HG03064 (cell line): ENCODE results near the gene KCNJ10.

Experiments
- ATAC-seq: cut with Tn5 transposase; IDR thresholded peaks from one replicate; pipeline ENCODE4 v1.9.1; 2021; ENCODE audit warnings: low read depth; ENCODE audit not compliant: unreplicated experiment

The KCNJ10 gene

GRCh38 chr1:160030657-160031364, 39.1 kb downstream of the KCNJ10 start:
- ATAC-seq = peak; percentile 11

- ATAC-seq = no peak
These were observed 41.5 kb downstream of the KCNJ10 start for GRCh38 chr1:160028426-160028825.

DNA sequence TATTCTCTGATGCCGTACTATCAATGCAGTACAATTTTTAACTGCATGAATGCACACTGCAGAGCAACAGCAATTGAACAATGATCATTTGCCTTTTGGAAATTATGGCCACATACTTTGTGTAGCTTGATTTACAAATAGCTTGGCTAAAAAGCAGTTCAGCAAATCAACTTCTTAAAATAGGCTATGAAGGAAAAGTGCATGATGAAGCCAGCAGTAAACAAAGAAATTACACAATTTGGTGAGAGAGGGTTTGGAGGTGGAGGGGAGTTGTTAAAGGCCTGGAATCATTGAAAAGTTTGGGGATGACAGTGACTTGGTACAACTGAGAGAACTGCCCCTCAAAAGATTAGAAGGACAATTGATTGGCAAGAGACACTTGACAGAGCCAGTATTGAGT, 44.6 kb downstream of the KCNJ10 start:
- ATAC-seq = no peak

DNA sequence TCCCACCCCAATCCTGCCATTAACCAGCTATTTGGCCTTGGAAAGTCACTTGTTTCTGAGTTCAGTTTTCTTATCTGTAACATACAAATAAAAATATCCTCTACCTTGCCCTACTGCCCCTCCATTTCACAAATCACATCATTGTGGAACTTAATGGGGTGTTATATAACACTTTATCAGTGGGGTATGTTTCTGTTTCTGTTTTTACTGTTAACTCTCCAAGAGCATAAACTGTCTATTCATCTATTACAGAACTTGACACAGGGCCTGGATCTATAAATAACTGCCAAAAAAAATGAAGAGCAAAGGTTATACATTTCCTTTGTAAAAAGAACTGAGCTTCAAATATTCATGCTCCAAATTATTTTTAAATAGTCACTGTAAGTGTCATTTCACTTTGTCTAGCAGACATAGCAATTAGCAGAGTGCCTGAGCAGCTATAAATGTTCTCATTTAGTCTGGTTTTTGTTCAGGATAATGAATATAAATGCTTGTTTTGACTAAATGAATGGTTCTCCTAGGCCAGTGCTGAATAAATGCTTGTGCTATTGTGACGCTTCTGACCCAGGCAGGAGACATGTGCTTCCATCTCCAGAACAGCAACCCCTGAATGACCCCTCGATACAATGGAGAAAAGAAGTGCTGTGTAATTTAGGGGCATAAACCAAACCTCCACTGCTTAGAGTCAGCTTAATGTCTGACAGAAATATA, 45.6 kb downstream of the KCNJ10 start:
- ATAC-seq = no peak

DNA sequence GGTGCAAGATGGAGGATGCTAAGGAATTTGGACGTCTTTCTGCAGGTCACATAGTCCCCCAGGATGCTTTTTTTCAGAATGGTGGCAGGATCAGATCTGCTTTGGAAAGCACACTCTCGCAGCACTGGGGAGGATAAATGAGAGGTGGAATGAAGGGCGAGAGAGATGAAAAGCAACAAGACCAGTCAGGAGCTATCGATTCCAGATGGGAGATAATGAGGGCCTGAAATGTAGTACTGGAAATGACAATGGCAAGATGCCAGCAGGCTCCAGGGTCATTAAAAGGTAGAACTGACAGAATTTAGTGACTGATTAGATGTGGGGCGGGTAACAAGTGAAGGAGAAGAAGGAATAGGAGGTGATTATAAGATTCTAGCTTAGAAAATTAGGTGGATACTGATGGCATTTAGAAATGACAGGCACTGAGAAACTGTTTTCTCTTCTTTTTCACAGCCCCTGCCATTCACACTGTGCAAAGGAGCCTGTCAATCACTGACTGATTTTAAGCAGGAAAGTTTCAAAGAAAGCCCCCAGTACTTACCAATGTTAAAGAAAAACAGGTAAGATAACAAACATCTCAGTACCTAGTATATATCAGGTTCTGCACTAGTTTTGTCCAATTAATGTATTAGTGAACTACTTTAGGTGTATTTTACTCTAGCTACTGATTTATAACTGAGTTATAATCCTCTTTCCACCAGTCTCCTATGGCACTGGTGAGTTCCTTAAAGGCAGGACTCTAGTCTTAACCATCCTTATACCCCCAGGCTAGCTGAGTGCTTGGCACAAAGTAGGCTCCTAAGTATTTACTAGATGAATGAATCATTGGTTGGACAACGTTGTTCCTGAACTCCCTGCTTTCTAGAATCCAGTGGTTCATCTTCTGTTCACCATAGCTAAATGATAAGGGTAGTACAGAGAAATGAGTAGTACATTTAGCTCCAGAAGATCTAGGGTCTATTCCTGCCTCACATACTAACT, 47.3 kb downstream of the KCNJ10 start:
- no peak for ATAC-seq

- no peak for ATAC-seq
These were observed 48.4 kb downstream of the KCNJ10 start for GRCh38 chr1:160021376-160022074.

DNA sequence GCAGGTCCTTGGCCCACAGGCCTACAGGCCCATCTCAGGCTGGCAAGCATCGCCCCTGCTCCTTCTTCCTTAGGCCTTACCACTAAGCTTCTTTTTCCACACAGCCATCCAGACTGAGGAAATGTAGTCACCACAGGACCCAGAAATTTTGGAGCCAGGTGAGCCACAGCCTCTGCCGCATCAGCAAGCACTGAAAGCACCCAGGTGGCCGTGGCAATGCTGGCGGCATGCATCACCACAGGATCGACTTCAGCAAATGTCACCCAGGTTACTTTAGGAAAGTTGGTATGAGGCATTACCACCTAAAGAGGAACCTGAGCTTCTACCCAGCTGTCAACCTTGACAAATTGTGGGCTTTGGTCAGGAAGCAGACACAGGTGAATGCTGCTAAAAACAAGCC, 49.8 kb downstream of the KCNJ10 start:
- no peak for ATAC-seq

DNA sequence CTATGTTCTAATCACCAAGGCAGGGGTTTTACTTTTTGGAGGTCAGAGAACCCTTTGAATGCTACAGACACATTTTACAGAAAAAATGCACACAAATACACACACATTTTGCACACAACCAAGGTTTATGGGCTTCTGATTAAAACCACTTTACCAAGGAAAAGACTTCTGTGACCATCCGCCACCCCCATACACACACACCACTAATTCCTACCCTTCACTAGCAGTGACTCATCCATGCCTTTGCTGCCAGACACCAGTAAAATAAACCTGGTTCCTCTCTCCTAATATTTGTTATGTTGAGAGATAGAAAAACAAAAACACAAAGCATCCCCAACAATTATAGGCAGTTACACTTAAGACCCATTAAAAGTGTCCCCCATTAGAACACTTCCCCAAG, 51.1 kb downstream of the KCNJ10 start:
- ATAC-seq = no peak

DNA sequence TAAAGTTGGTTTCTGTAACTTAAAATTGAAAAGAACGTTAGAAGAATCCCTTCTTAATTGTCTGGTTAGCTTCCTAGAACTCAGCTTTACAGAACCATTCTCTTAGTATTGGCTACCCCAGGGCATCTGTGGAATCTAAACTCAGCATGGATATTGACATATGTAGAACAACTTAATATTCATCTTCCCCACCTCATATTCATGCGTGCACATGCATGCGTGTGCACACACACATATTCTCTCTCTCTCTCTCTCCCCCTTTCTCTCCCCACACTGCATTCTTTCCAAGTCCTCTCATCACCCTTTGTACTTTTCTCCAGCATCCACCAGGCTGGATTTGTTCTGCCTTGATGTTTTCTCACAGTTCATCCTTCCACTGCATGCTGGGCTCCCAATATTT, 51.6 kb downstream of the KCNJ10 start:
- ATAC-seq = no peak

- no peak for ATAC-seq
These were observed 52.4 kb downstream of the KCNJ10 start for GRCh38 chr1:160017592-160017991.

DNA sequence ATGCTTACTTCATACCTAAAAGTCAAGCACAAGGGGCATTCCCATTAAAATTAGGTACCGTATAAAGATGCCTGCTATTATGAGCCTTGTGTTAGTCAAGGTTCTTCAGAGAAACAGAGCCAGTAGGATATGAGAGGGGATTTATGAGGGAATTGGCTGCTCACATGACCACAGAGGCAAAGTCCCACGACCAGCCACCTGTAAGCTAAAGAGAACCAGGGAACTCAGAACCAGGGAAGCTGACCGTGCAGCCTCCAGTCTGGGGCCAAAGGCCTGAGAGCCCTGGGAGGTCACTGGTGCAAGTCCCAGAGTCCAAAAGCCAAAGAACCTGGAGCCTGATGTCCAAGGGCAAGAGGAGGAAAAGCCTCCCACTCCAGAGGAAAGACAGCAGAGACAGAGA, 58.2 kb downstream of the KCNJ10 start:
- no peak for ATAC-seq

DNA sequence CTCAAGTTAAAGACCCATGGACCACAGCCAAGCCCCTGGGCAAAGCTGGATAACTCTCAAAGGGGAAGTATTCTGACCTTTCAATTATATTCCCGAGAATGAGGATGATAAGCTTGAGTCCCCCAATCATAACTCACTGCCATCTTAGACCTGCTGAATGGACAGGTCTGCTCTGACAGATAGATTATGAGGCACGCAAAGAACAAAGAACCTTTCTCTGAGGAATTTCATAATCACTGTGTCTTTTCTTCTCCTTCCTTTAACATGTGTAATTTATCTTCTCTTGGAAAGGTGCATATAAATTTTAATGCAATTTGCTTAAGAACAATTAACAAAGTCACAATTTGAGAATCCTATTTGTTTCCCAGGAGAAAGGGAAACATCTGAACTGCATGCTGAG, 60.2 kb downstream of the KCNJ10 start:
- ATAC-seq = no peak

GRCh38 chr1:160009081-160009480, 60.9 kb downstream of the KCNJ10 start:
- no peak for ATAC-seq

- ATAC-seq = no peak
These were observed 62.3 kb downstream of the KCNJ10 start for GRCh38 chr1:160007577-160008200.

GRCh38 chr1:160006312-160006940, 63.5 kb downstream of the KCNJ10 start:
- ATAC-seq = no peak

DNA sequence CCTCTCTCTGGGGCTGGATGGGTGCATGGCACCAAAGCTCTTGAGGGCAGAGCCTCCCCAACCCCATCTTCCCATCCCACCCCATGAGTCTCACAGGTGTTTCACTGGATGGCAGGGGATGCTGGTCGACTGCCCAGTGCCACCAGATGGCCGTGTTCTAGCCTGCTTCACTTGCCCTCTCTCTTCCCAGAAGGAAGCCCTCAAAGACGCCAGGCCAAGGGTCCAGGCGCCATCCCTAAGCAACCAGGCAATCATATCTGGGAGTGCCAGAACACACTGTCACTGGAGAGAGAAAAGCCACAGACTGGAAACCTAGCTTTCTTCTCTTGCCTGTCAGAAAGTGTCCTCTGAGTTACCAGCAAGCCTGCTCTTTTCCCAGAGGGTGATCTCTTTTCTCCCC, 64.9 kb downstream of the KCNJ10 start:
- no peak for ATAC-seq

- no peak for ATAC-seq
These were observed 65.5 kb downstream of the KCNJ10 start for GRCh38 chr1:160004425-160004824.

GRCh38 chr1:160004001-160004400, 66.0 kb downstream of the KCNJ10 start:
- ATAC-seq = no peak

GRCh38 chr1:160001440-160001839, 68.5 kb downstream of the KCNJ10 start:
- ATAC-seq = no peak

DNA sequence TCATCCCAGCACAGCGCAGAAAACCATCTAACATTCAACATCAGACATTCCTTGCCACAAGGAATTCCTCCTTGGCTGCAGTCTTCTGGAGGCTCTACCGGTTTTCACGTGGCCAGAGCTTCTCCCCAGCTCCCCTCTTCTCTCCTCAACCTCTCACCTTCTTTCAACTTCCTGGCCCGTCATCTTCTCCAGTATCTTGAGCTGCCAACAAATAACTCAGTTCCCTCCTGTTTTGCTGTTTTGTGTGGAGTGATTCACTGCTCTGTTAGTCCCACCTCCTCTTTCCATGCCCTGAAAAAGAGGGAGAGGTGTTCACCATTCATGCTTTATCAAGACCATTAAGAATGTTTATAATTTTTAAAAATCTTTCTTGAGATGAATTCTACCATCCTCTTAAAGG, 70.8 kb downstream of the KCNJ10 start:
- no peak for ATAC-seq
